Embryonic facial prominence (tissue), 1 donor: ENCODE results near the gene DAND5.
"Not testable (repeated sequence)": the region's sequence is repeated elsewhere in the genome, so short reads cannot be mapped to it uniquely, and the experiment has no call there.

Experiments
- DNase-seq: peaks from one replicate; pipeline ENCODE4 v3.0.0-alpha.2; 2016; ENCODE audit errors: extremely low spot score

Gene DAND5

GRCh38 chr19:12965017-12965811 is 4.2 kb upstream of the DAND5 start:
- no peak for DNase-seq

- no peak for DNase-seq
Measured at GRCh38 chr19:12965812-12966135, 3.6 kb upstream of the DAND5 start.

- DNase-seq = no peak
Measured at GRCh38 chr19:12967907-12968306, 1.5 kb upstream of the DAND5 start.

GRCh38 chr19:12970070-12970820 is 869 bp downstream of the DAND5 start:
- no peak for DNase-seq

- no peak for DNase-seq
Measured at GRCh38 chr19:12973236-12973635, 3.9 kb downstream of the DAND5 start.

- no peak for DNase-seq
Measured at GRCh38 chr19:12974301-12975220, 5.2 kb downstream of the DAND5 start.

GRCh38 chr19:12975221-12975741 is 5.9 kb downstream of the DAND5 start:
- no peak for DNase-seq

GRCh38 chr19:12976109-12976508 is 6.7 kb downstream of the DAND5 start:
- DNase-seq = not testable (repeated sequence)

- DNase-seq = no peak
Measured at GRCh38 chr19:12979974-12980373, 10.6 kb downstream of the DAND5 start.

GRCh38 chr19:12982648-12983047 is 13.3 kb downstream of the DAND5 start:
- DNase-seq = no peak

- no peak for DNase-seq
Measured at GRCh38 chr19:12983091-12983490, 13.7 kb downstream of the DAND5 start.

- DNase-seq = peak; percentile 62
Measured at GRCh38 chr19:12983542-12984142, 14.3 kb downstream of the DAND5 start.

- no peak for DNase-seq
Measured at GRCh38 chr19:12984143-12984627, 14.8 kb downstream of the DAND5 start.

- no peak for DNase-seq
Measured at GRCh38 chr19:12984683-12985048, 15.3 kb downstream of the DAND5 start.

- no peak for DNase-seq
Measured at GRCh38 chr19:12985049-12985776, 15.8 kb downstream of the DAND5 start.

GRCh38 chr19:12986726-12987125 is 17.4 kb downstream of the DAND5 start:
- no peak for DNase-seq

- DNase-seq = no peak
Measured at GRCh38 chr19:12987190-12987589, 17.8 kb downstream of the DAND5 start.

- no peak for DNase-seq
Measured at GRCh38 chr19:12987781-12988180, 18.4 kb downstream of the DAND5 start.

- no peak for DNase-seq
Measured at GRCh38 chr19:12990431-12990830, 21.1 kb downstream of the DAND5 start.

GRCh38 chr19:12990853-12991252 is 21.5 kb downstream of the DAND5 start:
- no peak for DNase-seq

GRCh38 chr19:12991296-12991695 is 21.9 kb downstream of the DAND5 start:
- no peak for DNase-seq
